HG03159 (cell line): ENCODE data around the gene RLF.
"Not testable (repeated sequence)": the region's sequence is repeated elsewhere in the genome, so short reads cannot be mapped to it uniquely, and the experiment has no call there.

ENCODE experiments used
- ATAC-seq: cut with Tn5 transposase; IDR thresholded peaks from one replicate; pipeline ENCODE4 v1.9.1; 2021; ENCODE audit warnings: mild to moderate bottlenecking, moderate library complexity; ENCODE audit not compliant: unreplicated experiment

Gene RLF

GRCh38 chr1:40162753-40163441 is 1.7 kb downstream of the RLF start:
- ATAC-seq = no peak

- no peak for ATAC-seq
Measured at GRCh38 chr1:40167317-40167716, 6.1 kb downstream of the RLF start.

- ATAC-seq = no peak
Measured at GRCh38 chr1:40171036-40171435, 9.8 kb downstream of the RLF start.

GRCh38 chr1:40174788-40175187 is 13.6 kb downstream of the RLF start:
- no peak for ATAC-seq

- ATAC-seq = not testable (repeated sequence)
Measured at GRCh38 chr1:40176989-40177388, 15.8 kb downstream of the RLF start.

- ATAC-seq = no peak
Measured at GRCh38 chr1:40178200-40178599, 17.0 kb downstream of the RLF start.

- no peak for ATAC-seq
Measured at GRCh38 chr1:40179496-40180089, 18.4 kb downstream of the RLF start.

- ATAC-seq = no peak
Measured at GRCh38 chr1:40183055-40183710, 22.0 kb downstream of the RLF start.

DNA sequence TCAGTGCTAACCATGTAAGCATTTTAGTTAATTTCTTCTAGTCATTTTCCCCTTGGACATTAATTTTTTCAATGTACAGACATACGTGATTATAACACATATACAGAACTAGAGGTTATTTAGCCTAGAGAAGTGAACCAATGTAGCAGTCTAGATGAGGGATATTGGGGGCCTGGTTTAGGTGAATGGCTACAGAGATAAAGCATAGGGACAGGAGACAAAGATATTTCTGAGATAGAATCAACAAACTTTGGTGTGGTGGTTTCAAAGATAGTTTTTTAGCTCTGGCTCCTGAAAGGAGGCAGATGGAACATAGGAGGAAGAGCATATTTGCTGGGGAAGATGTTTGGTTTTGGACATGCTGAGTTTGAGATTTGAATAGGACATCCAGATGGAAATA is 23.0 kb downstream of the RLF start:
- ATAC-seq = no peak

DNA sequence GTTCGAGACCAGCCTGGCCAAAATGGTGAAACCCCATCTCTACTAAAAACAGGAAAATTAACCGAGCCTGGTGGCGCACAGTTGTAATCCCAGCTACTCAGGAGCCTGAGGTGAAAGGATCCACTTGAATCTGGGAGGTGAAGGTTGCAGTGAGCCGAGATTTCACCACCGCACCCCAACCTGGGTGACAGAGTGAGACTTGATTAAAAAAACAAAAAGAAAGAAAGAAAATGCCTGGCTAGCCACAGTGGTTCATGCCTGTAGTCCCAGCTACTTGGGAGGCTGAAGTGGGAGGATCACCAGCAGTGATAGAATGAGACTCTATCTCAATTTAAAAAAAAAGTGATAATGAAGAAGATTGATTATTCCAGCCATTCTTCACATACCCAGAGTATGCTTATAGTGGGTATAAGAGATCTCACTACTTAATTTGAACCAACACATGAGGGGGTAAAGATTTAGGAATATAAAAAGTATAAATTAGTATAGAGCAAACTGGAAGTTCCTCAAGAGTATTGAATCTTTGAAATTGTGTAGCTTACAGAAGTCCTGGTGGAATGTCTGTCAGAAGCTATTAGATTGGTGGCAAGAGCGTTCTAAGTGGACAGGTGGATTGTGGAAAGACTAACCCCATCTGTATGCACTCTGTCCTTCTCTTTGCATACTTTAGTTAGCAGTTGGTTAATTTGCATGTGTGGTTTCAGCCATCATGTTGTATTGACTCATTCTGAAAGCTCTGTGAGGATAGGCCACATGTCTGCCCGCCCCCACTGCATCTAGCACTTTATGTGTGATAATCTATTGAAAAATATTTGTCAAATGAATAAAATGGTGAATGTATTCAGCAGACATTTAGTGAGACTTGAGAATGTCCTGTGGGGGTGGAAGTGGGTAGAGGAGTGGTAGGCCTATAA is 25.0 kb downstream of the RLF start:
- ATAC-seq = peak; percentile 96

GRCh38 chr1:40187399-40187798 is 26.2 kb downstream of the RLF start:
- no peak for ATAC-seq

DNA sequence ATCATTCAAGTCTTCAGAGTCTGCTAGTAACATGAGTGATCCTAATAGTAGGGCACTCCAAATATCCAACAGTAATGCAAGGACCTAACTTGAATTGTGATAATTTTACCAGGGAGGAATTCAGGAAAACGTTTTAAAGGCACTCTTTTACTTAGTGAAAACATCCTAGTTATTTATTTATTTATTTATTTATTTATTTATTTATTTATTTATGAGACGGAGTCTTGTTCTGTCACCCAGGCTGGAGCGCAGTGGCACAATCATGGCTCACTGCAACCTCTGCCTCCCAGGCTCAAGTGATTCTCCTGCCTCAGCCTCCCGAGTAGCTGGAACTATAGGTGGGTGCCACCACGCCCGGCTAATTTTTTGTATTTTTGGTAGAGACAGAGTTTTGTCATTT is 33.5 kb downstream of the RLF start:
- ATAC-seq = not testable (repeated sequence)

DNA sequence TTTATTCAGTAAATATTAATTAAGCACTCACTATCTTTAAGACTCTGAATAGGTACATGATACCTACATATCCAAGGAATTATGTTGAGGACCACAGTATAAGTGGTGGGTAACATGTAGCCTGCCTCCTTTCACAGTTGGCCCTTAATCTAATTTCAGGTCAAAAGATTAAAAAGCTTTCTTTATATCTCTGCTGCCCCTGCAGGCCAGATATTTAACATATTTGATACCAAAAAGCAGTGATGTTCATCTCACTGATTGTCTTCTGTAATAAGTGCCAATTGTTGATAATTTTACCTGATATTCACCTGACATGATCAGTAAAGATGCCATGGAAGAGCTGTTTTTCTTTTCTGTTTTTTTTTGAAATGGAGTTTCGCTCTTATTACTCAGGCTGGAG is 36.5 kb downstream of the RLF start:
- ATAC-seq = no peak

- ATAC-seq = no peak
Measured at GRCh38 chr1:40199126-40199525, 37.9 kb downstream of the RLF start.

- no peak for ATAC-seq
Measured at GRCh38 chr1:40204856-40205255, 43.7 kb downstream of the RLF start.

DNA sequence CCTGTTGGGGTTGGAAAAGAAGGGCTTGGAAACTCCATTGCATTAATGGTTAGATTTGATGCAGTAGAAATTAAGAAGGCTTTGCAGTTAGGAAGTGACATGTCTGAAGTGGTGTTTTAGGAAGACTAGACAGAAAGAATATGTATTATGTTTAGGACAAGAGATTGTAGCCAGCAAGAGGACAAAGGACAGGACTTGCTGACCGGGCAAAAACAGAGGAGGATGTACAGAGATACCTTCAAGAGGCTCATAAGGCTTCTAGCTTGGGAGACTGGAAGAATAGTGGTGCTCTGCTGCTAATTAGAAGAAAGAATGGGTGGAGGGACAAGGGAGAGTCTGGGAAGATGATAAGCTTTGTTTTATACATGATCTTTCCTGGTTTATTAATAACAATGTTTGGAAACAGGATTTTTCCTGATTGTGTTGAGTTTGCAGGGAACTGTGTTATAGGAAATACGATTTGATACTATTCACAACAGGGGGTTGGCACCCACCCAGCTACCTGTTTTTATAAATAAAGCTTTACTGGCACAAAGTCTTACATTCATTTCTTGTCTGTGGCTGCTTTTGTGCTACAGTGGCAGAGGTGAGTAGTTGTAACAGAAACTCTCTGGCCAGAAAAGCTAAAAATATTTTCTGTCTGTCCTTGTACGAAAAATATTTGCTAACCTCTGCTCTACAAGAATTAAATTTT is 49.5 kb downstream of the RLF start:
- ATAC-seq = no peak

GRCh38 chr1:40218333-40218732 is 57.1 kb downstream of the RLF start:
- no peak for ATAC-seq

DNA sequence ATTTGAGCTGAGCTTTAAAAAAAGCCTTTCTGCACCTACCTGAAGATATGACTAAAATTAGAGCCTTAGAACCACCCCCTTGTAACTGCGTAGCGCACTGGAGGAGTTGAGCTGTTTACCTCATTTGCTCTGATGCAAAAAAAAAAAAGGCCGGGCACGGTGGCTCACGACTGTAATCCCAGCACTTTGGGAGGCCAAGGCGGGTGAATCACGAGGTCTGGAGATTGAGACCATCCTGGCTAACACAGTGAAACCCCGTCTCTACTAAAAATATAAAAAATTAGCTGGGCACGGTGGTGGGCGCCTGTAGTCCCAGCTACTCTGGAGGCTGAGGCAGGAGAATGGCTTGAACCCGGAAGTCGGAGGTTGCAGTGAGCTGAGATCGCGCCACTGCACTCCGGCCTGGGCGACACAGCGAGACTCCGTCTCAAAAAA is 60.3 kb downstream of the RLF start:
- ATAC-seq = not testable (repeated sequence)

DNA sequence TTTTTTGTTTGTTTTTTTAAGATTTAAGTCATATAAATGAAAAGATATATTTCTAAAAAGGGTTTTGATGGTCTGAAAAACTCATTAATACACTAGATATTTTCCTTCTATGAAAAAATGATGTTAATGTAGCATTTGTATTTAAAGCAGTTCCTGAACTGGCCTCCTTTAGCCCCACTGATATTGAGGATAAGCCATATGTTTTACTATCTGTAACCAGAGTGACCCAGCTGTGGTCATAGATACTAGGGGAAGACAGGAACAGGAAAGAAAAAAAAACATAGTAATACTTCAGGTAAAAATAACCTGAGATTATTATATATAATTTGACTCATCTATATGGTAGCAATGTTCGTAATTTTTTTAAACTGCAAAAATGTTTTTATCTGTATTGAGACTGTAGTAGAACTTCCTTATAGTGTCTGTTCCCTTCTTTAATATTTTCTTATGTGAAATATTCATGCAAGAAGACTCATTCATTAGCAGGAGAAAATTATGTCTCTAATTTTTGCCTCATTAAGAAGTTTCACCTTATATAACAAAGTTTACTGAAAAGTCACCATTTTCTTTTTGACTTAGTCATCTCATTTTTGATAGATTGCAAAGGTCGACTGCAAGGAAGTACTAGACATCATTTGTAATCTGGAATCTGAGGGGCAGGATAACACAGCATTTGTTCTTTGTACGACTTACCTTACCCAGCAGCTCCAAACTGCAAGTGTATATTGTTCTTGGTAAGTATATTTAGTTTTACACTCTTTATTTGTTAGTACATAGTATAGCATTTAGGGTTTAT is 61.0 kb downstream of the RLF start:
- ATAC-seq = no peak

DNA sequence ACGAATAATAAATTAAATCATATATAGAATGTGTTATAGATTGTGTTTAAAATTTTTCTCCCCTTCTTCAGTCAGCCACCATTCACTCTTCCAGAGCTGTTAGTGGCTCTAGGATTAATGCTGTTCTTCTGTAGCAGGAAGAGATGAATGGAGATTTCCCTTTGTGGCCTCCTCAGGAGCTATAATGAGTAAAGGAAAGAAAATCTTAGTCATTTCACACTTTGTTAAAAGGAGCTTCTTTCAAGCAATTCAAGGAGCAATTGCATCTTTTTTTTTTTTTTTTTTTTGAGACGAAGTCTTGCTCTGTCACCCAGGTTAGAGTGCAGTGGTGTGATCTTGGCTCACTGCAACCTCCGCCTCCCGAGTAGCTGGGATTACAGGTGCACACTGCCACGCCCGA is 62.9 kb downstream of the RLF start:
- no peak for ATAC-seq
